Stimulated activated CD4-positive, alpha-beta T cell treated with anti-CD3 and anti-CD28 coated beads, Interleukin-12 subunit alpha, Interleukin-12 subunit beta, amount 100 ng/mL, for 4 hours (primary cell): ENCODE measurements around the gene SEC23A.

Source experiments
- DNase-seq: peaks from one replicate; pipeline ENCODE4 v3.0.0-alpha.2; 2020

Gene SEC23A

GRCh38 chr14:38982278-38982677 lies 120.8 kb downstream of the SEC23A start:
- no peak for DNase-seq
